ENCODE measurements around the gene STPG4.
"Not testable (repeated sequence)": the region's sequence is repeated elsewhere in the genome, so short reads cannot be mapped to it uniquely, and the experiment has no call there.

STPG4 gene

GRCh38 chr2:47187069-47187468, 32.0 kb upstream of the STPG4 start:
- TF ChIP-seq CTCF (IDR thresholded peaks at IDR 0.05; ENCODE audit: extremely low read depth, insufficient read depth, missing control alignments): no peak
- in situ Hi-C loops (cut with MboI; ENCODE audit: low pct_unique_long_range_greater_than_20kb, low sequenced_read_pairs, unreplicated experiment): no loop called here
- no peak for DNase-seq (ENCODE audit: low spot score)

GRCh38 chr2:47186351-47186750, 31.2 kb upstream of the STPG4 start:
- no peak for TF ChIP-seq CTCF (IDR thresholded peaks at IDR 0.05; ENCODE audit: extremely low read depth, insufficient read depth, missing control alignments)
- no peak for DNase-seq (ENCODE audit: low spot score)
- in situ Hi-C loops (cut with MboI; ENCODE audit: low pct_unique_long_range_greater_than_20kb, low sequenced_read_pairs, unreplicated experiment): no loop called here

GRCh38 chr2:47185098-47185497, 30.0 kb upstream of the STPG4 start:
- DNase-seq (ENCODE audit: low spot score); in situ Hi-C loops (cut with MboI; ENCODE audit: low pct_unique_long_range_greater_than_20kb, low sequenced_read_pairs, unreplicated experiment): not testable (repeated sequence)

GRCh38 chr2:47181176-47181575, 26.1 kb upstream of the STPG4 start:
- TF ChIP-seq CTCF (IDR thresholded peaks at IDR 0.05; ENCODE audit: extremely low read depth, insufficient read depth, missing control alignments): no peak
- in situ Hi-C loops (cut with MboI; ENCODE audit: low pct_unique_long_range_greater_than_20kb, low sequenced_read_pairs, unreplicated experiment): no loop called here
- no peak for DNase-seq (ENCODE audit: low spot score)

- TF ChIP-seq CTCF (IDR thresholded peaks at IDR 0.05; ENCODE audit: extremely low read depth, insufficient read depth, missing control alignments): no peak
- in situ Hi-C loops (cut with MboI; ENCODE audit: low pct_unique_long_range_greater_than_20kb, low sequenced_read_pairs, unreplicated experiment): no loop called here
- DNase-seq (ENCODE audit: low spot score): no peak
These were observed 25.4 kb upstream of the STPG4 start for GRCh38 chr2:47180531-47180930.

GRCh38 chr2:47179388-47179787, 24.3 kb upstream of the STPG4 start:
- in situ Hi-C loops (cut with MboI; ENCODE audit: low pct_unique_long_range_greater_than_20kb, low sequenced_read_pairs, unreplicated experiment): no loop called here
- DNase-seq (ENCODE audit: low spot score): no peak
- no peak for TF ChIP-seq CTCF (IDR thresholded peaks at IDR 0.05; ENCODE audit: extremely low read depth, insufficient read depth, missing control alignments)

GRCh38 chr2:47178341-47178740, 23.2 kb upstream of the STPG4 start:
- in situ Hi-C loops (cut with MboI; ENCODE audit: low pct_unique_long_range_greater_than_20kb, low sequenced_read_pairs, unreplicated experiment): no loop called here
- no peak for TF ChIP-seq CTCF (IDR thresholded peaks at IDR 0.05; ENCODE audit: extremely low read depth, insufficient read depth, missing control alignments)
- no peak for DNase-seq (ENCODE audit: low spot score)
